PC-3 (cell line): ENCODE measurements around the gene C21orf91. TPM values are rescaled to one million over a fixed set of nuclear protein-coding genes. Genes with fewer than 3 reads are reported as not detected.
"Not testable (repeated sequence)": the region's sequence is repeated elsewhere in the genome, so short reads cannot be mapped to it uniquely, and the experiment has no call there.

Experiments
- ATAC-seq: fragments of 200-7000 bp; cut with Tn5 transposase; 2 replicates; pipeline ENCODE4 v1.9.1; 2020; ENCODE audit warnings: mild to moderate bottlenecking, moderate library complexity
- BruUV-seq: library from RNA; stranded (reverse); fragments of 400-500 nt; replicated peaks from 2 replicates; lab custom pipeline; 2021; lab: Mats Ljungman, UMichigan
- CTCF ChIA-PET: fragments of 300-600 bp; sonication (Branson Sonifier 250); formaldehyde crosslinking; loops from one replicate; lab custom pipeline; 2022; ENCODE audit warnings: antibody characterized with exemption; lab: Charles Lee
- POLR2A ChIA-PET: fragments of 300-600 bp; sonication (Branson Sonifier 250); formaldehyde crosslinking; loops from one replicate; lab custom pipeline; 2022; ENCODE audit warnings: antibody characterized with exemption; ENCODE audit not compliant: unreplicated experiment; lab: Charles Lee
- DNase-seq: peaks from one replicate; pipeline ENCODE4 v3.0.0-alpha.2; 2015
- H2AFZ ChIP-seq: fragments of 300-600 bp; sonication (generic); 2 replicates; pipeline ENCODE4 v1.6.0; 2016; ENCODE audit warnings: antibody characterized with exemption, low read length
- H3F3A ChIP-seq: fragments of 300-600 bp; sonication (generic); one replicate; pipeline ENCODE4 v1.6.0; 2017; ENCODE audit warnings: antibody characterized with exemption, low read length, control low read depth, mild to moderate bottlenecking; ENCODE audit not compliant: unreplicated experiment
- H3K27ac ChIP-seq: fragments of 300-600 bp; sonication (generic); 2 replicates; pipeline ENCODE4 v1.5.1; 2016; ENCODE audit warnings: mild to moderate bottlenecking, low read length
- H3K27me3 ChIP-seq: fragments of 300-600 bp; sonication (generic); 2 replicates; pipeline ENCODE4 v1.6.1; 2016; ENCODE audit warnings: low read length, mixed read lengths
- H3K36me3 ChIP-seq: fragments of 300-600 bp; sonication (generic); 2 replicates; pipeline ENCODE4 v1.6.1; 2016; ENCODE audit warnings: low read depth, mixed run types, low read length, mixed read lengths
- H3K4me1 ChIP-seq: fragments of 300-600 bp; sonication (generic); 2 replicates; pipeline ENCODE4 v1.5.1; 2016; ENCODE audit warnings: low read length; ENCODE audit not compliant: insufficient read depth
- H3K4me2 ChIP-seq: fragments of 300-600 bp; sonication (generic); 2 replicates; pipeline ENCODE4 v1.6.0; 2016; ENCODE audit warnings: low read length
- H3K4me3 ChIP-seq: fragments of 300-600 bp; sonication (generic); 2 replicates; pipeline ENCODE4 v1.5.1; 2016; ENCODE audit warnings: mild to moderate bottlenecking, low read length, mixed read lengths
- H3K79me2 ChIP-seq: fragments of 300-600 bp; sonication (generic); 2 replicates; pipeline ENCODE4 v1.6.1; 2017; ENCODE audit warnings: low read length, mixed read lengths
- H3K9ac ChIP-seq: fragments of 300-600 bp; sonication (generic); 2 replicates; pipeline ENCODE4 v1.6.0; 2016; ENCODE audit warnings: mild to moderate bottlenecking, low read length
- H3K9me2 ChIP-seq: fragments of 300-600 bp; sonication (generic); replicated peaks from 2 replicates; pipeline ENCODE4 v1.6.1; 2016; ENCODE audit warnings: mixed run types, low read length, mixed read lengths
- H3K9me3 ChIP-seq: fragments of 300-600 bp; sonication (generic); 2 replicates; pipeline ENCODE4 v1.6.1; 2016; ENCODE audit warnings: low read length, mixed read lengths
- H4K20me1 ChIP-seq: fragments of 300-600 bp; sonication (generic); 2 replicates; pipeline ENCODE4 v1.6.1; 2016; ENCODE audit warnings: low read length, mixed read lengths
- CTCF ChIP-seq: fragments of 300-600 bp; sonication (generic); conservative IDR thresholded peaks from 2 replicates; pipeline ENCODE4 v1.5.1; 2017; ENCODE audit warnings: antibody characterized with exemption, low read depth, mild to moderate bottlenecking, low read length
- EZH2 ChIP-seq: fragments of 300-600 bp; sonication (generic); IDR thresholded peaks from one replicate; pipeline ENCODE4 v1.6.1; 2017; ENCODE audit warnings: antibody characterized with exemption, mild to moderate bottlenecking, low read length; ENCODE audit not compliant: unreplicated experiment
- EZH2phosphoT487 ChIP-seq: fragments of 300-600 bp; sonication (generic); IDR thresholded peaks from 2 replicates; pipeline ENCODE4 v1.6.1; 2018; ENCODE audit warnings: mild to moderate bottlenecking, antibody characterized with exemption, low read length, borderline replicate concordance
- intact Hi-C: fragments of 100-400 bp; cut with micrococcal nuclease; formaldehyde crosslinking; loops from 2 replicates; pipeline ENCODE4 v1.9.0; 2023
- total RNA-seq: library from RNA; depleted of rRNA; stranded (reverse); fragments of >200 nt; gene quantifications from 2 replicates; pipeline ENCODE4 v1.2.3, GENCODE V29; 2014

C21orf91 gene
- total RNA-seq, 1 experiment from 2014 or later: 7.7 TPM

GRCh38 chr21:17779496-17779895 is 39.7 kb downstream of the C21orf91 start:
- H3K4me3 ChIP-seq: no peak overlapping the region
- BruUV-seq: no TSS peak
- no peaks in the 10 kb centered on the region for H3K79me2 ChIP-seq
- H3K36me3 ChIP-seq: no peaks in the 10 kb centered on the region
- H3K4me2 ChIP-seq: no peak overlapping the region
- no peaks in the 10 kb centered on the region for H3K27me3 ChIP-seq
- H3K9ac ChIP-seq: no peak overlapping the region
- no peaks in the 10 kb centered on the region for H4K20me1 ChIP-seq
- H3K27ac ChIP-seq: no peak overlapping the region
- H3K9me3 ChIP-seq: no peaks in the 10 kb centered on the region
- ChIA-PET POLR2A (no interaction called here), CTCF (no interaction called here)
- TF ChIP-seq CTCF (no peak), EZH2 (no peak), EZH2phosphoT487 (no peak)
- ATAC-seq: no peak
- H3K9me2 ChIP-seq: no peaks in the 10 kb centered on the region
- no peak for DNase-seq
- H2AFZ ChIP-seq: no peak overlapping the region
- no peaks in the 10 kb centered on the region for H3F3A ChIP-seq
- intact Hi-C loops: no loop called here
- H3K4me1 ChIP-seq: peaks cover 9% of the 10 kb centered on the region

- TF ChIP-seq CTCF (no peak), EZH2 (no peak), EZH2phosphoT487 (no peak)
- BruUV-seq: no TSS peak
- Histone ChIP-seq H3K36me3 (no peaks in the 10 kb centered on the region), H3K79me2 (no peaks in the 10 kb centered on the region), H3K9me3 (no peaks in the 10 kb centered on the region), H3K27me3 (no peaks in the 10 kb centered on the region), H3F3A (no peaks in the 10 kb centered on the region), H3K27ac (no peak overlapping the region), H3K9me2 (no peaks in the 10 kb centered on the region), H4K20me1 (no peaks in the 10 kb centered on the region), H3K9ac (no peak overlapping the region), H2AFZ (no peak overlapping the region), H3K4me3 (no peak overlapping the region), H3K4me2 (no peak overlapping the region), H3K4me1 (peaks cover 9% of the 10 kb centered on the region)
- ChIA-PET POLR2A (no interaction called here), CTCF (no interaction called here)
- ATAC-seq (no peak), DNase-seq (peak; percentile 40)
- intact Hi-C loops: no loop called here
Measured at GRCh38 chr21:17777072-17777765, 41.9 kb downstream of the C21orf91 start.

GRCh38 chr21:17775431-17776126 is 43.6 kb downstream of the C21orf91 start:
- H3K27me3 ChIP-seq: no peaks in the 10 kb centered on the region
- H3K9me3 ChIP-seq: no peaks in the 10 kb centered on the region
- POLR2A ChIA-PET: no interaction called here
- DNase-seq: no peak
- TF ChIP-seq CTCF (no peak), EZH2 (no peak), EZH2phosphoT487 (no peak)
- no peaks in the 10 kb centered on the region for H3K79me2 ChIP-seq
- H3K36me3 ChIP-seq: no peaks in the 10 kb centered on the region
- H3K9me2 ChIP-seq: no peaks in the 10 kb centered on the region
- no peaks in the 10 kb centered on the region for H3F3A ChIP-seq
- no peak overlapping the region for H2AFZ ChIP-seq
- no peaks in the 10 kb centered on the region for H4K20me1 ChIP-seq
- peaks cover 9% of the 10 kb centered on the region for H3K4me1 ChIP-seq
- H3K4me3 ChIP-seq: no peak overlapping the region
- H3K27ac ChIP-seq: no peak overlapping the region
- H3K9ac ChIP-seq: no peak overlapping the region
- intact Hi-C loops: no loop called here
- H3K4me2 ChIP-seq: no peak overlapping the region
- CTCF ChIA-PET: no interaction called here
- ATAC-seq: no peak
- no TSS peak for BruUV-seq

- H3K27me3 ChIP-seq, CTCF ChIA-PET, H3K9ac ChIP-seq, H2AFZ ChIP-seq, H3F3A ChIP-seq, DNase-seq, H3K27ac ChIP-seq, H3K4me2 ChIP-seq, H3K79me2 ChIP-seq, POLR2A ChIA-PET, ATAC-seq, BruUV-seq, H3K9me2 ChIP-seq, H4K20me1 ChIP-seq, H3K4me3 ChIP-seq, intact Hi-C loops, H3K4me1 ChIP-seq, H3K9me3 ChIP-seq, H3K36me3 ChIP-seq: not testable (repeated sequence)
Measured at GRCh38 chr21:17775021-17775420, 44.1 kb downstream of the C21orf91 start.
